ENCODE data around the gene LTBP1. TPM values are rescaled to one million over a fixed set of nuclear protein-coding genes. Genes with fewer than 3 reads are reported as not detected.

The LTBP1 gene
- total RNA-seq, 1 experiment from 2014 or later: 2.2 TPM

DNA sequence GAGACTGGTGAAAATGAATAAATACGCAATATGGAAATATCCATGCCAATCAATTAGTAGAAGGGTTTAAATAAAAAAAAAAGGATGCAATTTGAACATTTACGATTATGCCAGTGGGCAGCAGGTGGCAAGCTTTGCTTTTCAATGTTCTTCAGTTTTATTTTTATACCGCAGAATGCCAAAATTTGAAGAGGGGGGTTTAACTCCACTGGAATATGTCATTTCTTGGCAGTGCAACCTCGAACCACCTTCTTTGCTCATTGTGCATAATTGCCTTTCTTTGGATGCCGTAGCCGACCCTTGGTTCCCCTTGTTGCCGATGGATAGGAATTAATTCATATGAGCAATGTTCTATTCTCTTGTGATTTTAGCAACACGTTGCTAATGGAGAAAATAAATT is 88.0 kb downstream of the LTBP1 start:
- H3K4me3 ChIP-seq (ENCODE audit: low read depth, low read length, poor library complexity, severe bottlenecking): no peak overlapping the region
- H3K27me3 ChIP-seq (replicated peaks; ENCODE audit: insufficient read depth, low read depth, low read length, poor library complexity): no peaks in the 10 kb centered on the region
- no peaks in the 10 kb centered on the region for H3K36me3 ChIP-seq (ENCODE audit: insufficient read depth, low read length, poor library complexity, severe bottlenecking)
- CTCF ChIA-PET: interaction anchor here (0.7 kb wide), 1 partner anchor 14 kb away, joined by 3 read pairs; no protein-coding TSS in a partner anchor
- POLR2A ChIA-PET (ENCODE audit: low non-redundant PET): no interaction called here
- no peaks in the 10 kb centered on the region for H3K9me3 ChIP-seq (ENCODE audit: low read depth, low read length, poor library complexity, severe bottlenecking)
- TF ChIP-seq, protein P1, sequence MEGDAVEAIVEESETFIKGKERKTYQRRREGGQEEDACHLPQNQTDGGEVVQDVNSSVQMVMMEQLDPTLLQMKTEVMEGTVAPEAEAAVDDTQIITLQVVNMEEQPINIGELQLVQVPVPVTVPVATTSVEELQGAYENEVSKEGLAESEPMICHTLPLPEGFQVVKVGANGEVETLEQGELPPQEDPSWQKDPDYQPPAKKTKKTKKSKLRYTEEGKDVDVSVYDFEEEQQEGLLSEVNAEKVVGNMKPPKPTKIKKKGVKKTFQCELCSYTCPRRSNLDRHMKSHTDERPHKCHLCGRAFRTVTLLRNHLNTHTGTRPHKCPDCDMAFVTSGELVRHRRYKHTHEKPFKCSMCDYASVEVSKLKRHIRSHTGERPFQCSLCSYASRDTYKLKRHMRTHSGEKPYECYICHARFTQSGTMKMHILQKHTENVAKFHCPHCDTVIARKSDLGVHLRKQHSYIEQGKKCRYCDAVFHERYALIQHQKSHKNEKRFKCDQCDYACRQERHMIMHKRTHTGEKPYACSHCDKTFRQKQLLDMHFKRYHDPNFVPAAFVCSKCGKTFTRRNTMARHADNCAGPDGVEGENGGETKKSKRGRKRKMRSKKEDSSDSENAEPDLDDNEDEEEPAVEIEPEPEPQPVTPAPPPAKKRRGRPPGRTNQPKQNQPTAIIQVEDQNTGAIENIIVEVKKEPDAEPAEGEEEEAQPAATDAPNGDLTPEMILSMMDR (conservative IDR thresholded peaks at IDR 0.05; ENCODE audit: low read depth, low read length): peak; percentile 37; the same call in 1 of the 2 replicates
- TF ChIP-seq EZH2 (IDR thresholded peaks at IDR 0.05; ENCODE audit: borderline replicate concordance, low read depth, low read length, poor library complexity, severe bottlenecking): no peak
- peaks cover 12% of the 10 kb centered on the region for H3K4me1 ChIP-seq (ENCODE audit: insufficient read depth, low read length, poor library complexity, severe bottlenecking)
- DNase-seq (ENCODE audit: low spot score): no peak
- intact Hi-C loops (cut with micrococcal nuclease; ENCODE audit: unreplicated experiment): loop anchor here (2.0 to 5.0 kb wide), 3 partner anchors 238 to 406 kb away; no protein-coding TSS in a partner anchor
- no TSS peak for BruUV-seq (replicated peaks)
- H3K27ac ChIP-seq (ENCODE audit: low read depth, low read length, poor library complexity, severe bottlenecking): no peak overlapping the region

DNA sequence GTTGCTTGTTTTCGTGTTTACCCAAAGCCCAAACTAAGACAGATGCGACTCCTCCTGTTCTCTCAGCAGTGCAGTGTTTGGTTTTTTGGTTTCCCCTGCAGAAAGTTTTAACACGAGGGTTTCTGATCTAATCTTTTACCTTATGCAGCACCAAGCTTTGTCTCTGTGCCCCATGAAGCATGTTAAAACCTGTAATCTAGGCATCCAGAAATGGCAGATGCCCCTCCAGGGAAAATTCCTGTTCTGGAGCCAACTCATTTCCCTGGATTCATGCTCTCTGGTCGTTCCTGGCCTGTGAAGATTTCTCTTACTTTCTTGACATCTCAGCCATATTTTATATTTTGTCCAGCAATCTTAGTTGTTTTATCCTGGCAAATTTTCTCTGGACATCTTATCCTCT is 91.5 kb downstream of the LTBP1 start:
- DNase-seq (ENCODE audit: low spot score): no peak
- H3K36me3 ChIP-seq (ENCODE audit: insufficient read depth, low read length, poor library complexity, severe bottlenecking): no peaks in the 10 kb centered on the region
- TF ChIP-seq EZH2 (IDR thresholded peaks at IDR 0.05; ENCODE audit: borderline replicate concordance, low read depth, low read length, poor library complexity, severe bottlenecking): no peak
- TF ChIP-seq, protein P1 (conservative IDR thresholded peaks at IDR 0.05; ENCODE audit: low read depth, low read length): no peak
- H3K9me3 ChIP-seq (ENCODE audit: low read depth, low read length, poor library complexity, severe bottlenecking): no peaks in the 10 kb centered on the region
- BruUV-seq (replicated peaks): no TSS peak
- intact Hi-C loops (cut with micrococcal nuclease; ENCODE audit: unreplicated experiment): no loop called here
- no peak overlapping the region for H3K27ac ChIP-seq (ENCODE audit: low read depth, low read length, poor library complexity, severe bottlenecking)
- CTCF ChIA-PET: no interaction called here
- H3K27me3 ChIP-seq (replicated peaks; ENCODE audit: insufficient read depth, low read depth, low read length, poor library complexity): no peaks in the 10 kb centered on the region
- POLR2A ChIA-PET (ENCODE audit: low non-redundant PET): no interaction called here
- H3K4me1 ChIP-seq (ENCODE audit: insufficient read depth, low read length, poor library complexity, severe bottlenecking): peaks cover 2% of the 10 kb centered on the region
- H3K4me3 ChIP-seq (ENCODE audit: low read depth, low read length, poor library complexity, severe bottlenecking): no peak overlapping the region

DNA sequence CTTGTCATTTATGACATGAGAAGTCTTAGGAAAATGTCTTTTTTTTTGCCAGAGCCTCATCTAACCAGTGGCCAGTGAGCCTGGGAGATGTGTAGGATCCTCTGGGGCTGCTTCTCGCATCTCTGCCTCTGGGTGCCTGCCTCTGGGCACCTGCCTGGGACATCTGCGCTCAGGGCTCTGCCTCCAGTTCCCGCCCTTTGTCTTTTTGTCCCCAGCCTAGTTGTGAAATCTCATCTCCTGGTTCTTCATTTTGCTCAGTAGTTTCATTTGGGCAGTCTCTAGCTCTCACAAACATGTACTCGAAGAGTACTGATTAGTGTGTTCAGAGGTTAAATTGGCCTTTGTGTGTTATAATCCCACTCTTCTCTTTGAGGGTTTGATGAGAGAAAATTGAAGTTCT is 92.0 kb downstream of the LTBP1 start:
- CTCF ChIA-PET: no interaction called here
- Histone ChIP-seq H3K4me3 (ENCODE audit: low read depth, low read length, poor library complexity, severe bottlenecking) (no peak overlapping the region), H3K9me3 (ENCODE audit: low read depth, low read length, poor library complexity, severe bottlenecking) (no peaks in the 10 kb centered on the region), H3K36me3 (ENCODE audit: insufficient read depth, low read length, poor library complexity, severe bottlenecking) (no peaks in the 10 kb centered on the region), H3K27me3 (replicated peaks; ENCODE audit: insufficient read depth, low read depth, low read length, poor library complexity) (no peaks in the 10 kb centered on the region), H3K27ac (ENCODE audit: low read depth, low read length, poor library complexity, severe bottlenecking) (no peak overlapping the region), H3K4me1 (ENCODE audit: insufficient read depth, low read length, poor library complexity, severe bottlenecking) (peaks cover under 1% of the 10 kb centered on the region)
- intact Hi-C loops (cut with micrococcal nuclease; ENCODE audit: unreplicated experiment): no loop called here
- no peak for TF ChIP-seq EZH2 (IDR thresholded peaks at IDR 0.05; ENCODE audit: borderline replicate concordance, low read depth, low read length, poor library complexity, severe bottlenecking)
- TF ChIP-seq, protein P1 (conservative IDR thresholded peaks at IDR 0.05; ENCODE audit: low read depth, low read length): no peak
- no TSS peak for BruUV-seq (replicated peaks)
- POLR2A ChIA-PET (ENCODE audit: low non-redundant PET): no interaction called here
- no peak for DNase-seq (ENCODE audit: low spot score)
